Tibial nerve (tissue), 4 donors: ENCODE results near the gene DLG5. TPM values are rescaled to one million over a fixed set of nuclear protein-coding genes. Genes with fewer than 3 reads are reported as not detected.

Source experiments
- DNase-seq, 2 donors: peaks; one replicate each; pipeline ENCODE4 v3.0.0-alpha.2; 2019; ENCODE audit warnings: low spot score in 2 of 2
- H3K27ac ChIP-seq, 4 donors: fragments of 200-600 bp; sonication (generic) in 3 of 4; one replicate each; pipeline ENCODE4 v1.5.1; 2017 to 2019; ENCODE audit warnings: mild to moderate bottlenecking in 1 of 4
- H3K27me3 ChIP-seq, 2 donors: fragments of 200-600 bp; sonication (generic) in 1 of 2; one replicate each; pipeline versions ENCODE4 v1.5.1 to v1.6.0; 2017 to 2019
- H3K36me3 ChIP-seq, 3 donors: fragments of 200-600 bp; sonication (generic); one replicate each; pipeline ENCODE4 v1.5.1; 2018 to 2019
- H3K4me1 ChIP-seq, 4 donors: fragments of 200-600 bp; sonication (generic) in 3 of 4; one replicate each; pipeline ENCODE4 v1.5.1; 2017 to 2019
- H3K4me3 ChIP-seq, 4 donors: fragments of 200-600 bp; sonication (generic) in 3 of 4; one replicate each; pipeline ENCODE4 v1.5.1; 2017 to 2019; ENCODE audit warnings: mild to moderate bottlenecking in 1 of 4, moderate library complexity in 1 of 4
- H3K9me3 ChIP-seq, 4 donors: fragments of 200-600 bp; sonication (generic) in 3 of 4; one replicate each; pipeline ENCODE4 v1.5.1; 2017 to 2019
- EP300 ChIP-seq, 2 donors: sonication (generic); formaldehyde crosslinking; IDR thresholded peaks; one replicate each; pipeline ENCODE4 v1.6.1; 2017; ENCODE audit warnings: antibody characterized with exemption in 2 of 2, mild to moderate bottlenecking in 1 of 2
- POLR2A ChIP-seq, 2 donors: fragments of 450-650 bp; IDR thresholded peaks; one replicate each; pipeline ENCODE4 v1.6.1; 2017; ENCODE audit warnings: antibody characterized with exemption in 2 of 2, mild to moderate bottlenecking in 2 of 2, moderate library complexity in 2 of 2
- WGBS, 2 donors: methylation state at CpG; one replicate each; pipeline ENCODE4 v1.1.5; 2018; 5-methylcytosine and 5-hydroxymethylcytosine counted together
- total RNA-seq, 4 donors: library from RNA; depleted of rRNA; stranded (reverse); fragments of >200 nt; gene quantifications; one replicate each; pipeline ENCODE4 v1.1.0, GENCODE V29; 2016
- TF ChIP-seq, protein P1 (sequence below), 5 experiments: fragments of 200-600 bp in 3 of 5; fragments of 450-650 bp in 2 of 5; sonication (generic) in 3 of 5; IDR thresholded peaks; one replicate each; pipeline ENCODE4 v1.5.1; 2016 to 2019; ENCODE audit warnings: antibody characterized with exemption in 5 of 5, mild to moderate bottlenecking in 3 of 5, moderate library complexity in 2 of 5

Gene DLG5
- total RNA-seq, 4 donors from 2014 or later = 33.0 to 47.7 (median 40.8) TPM

DNA sequence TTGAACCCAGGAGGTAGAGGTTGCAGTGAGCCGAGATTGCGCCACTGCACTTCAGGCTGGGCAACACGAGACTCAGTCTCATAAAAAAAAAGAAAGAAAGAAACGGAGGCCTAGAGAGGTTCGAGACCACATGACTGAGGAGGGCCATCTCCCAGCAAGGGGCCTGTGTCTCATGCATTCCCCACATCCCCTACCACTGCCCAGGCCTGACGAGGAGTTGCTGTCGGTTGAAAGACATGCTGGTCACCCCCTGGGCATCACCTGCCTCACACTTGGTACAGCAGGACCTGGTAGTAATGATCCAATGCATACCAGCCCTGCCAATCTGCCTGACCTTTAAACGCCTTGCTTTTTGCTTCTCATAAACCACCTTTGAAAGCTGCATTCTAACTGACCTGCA, 85.9 kb downstream of the DLG5 start:
- Histone ChIP-seq H3K4me3 (no peak overlapping the region), H3K27ac (no peak overlapping the region), H3K36me3 (peaks cover 0 to 80% (median 12%) of the 10 kb centered on the region in 3 donors), H3K27me3 (no peaks in the 10 kb centered on the region), H3K4me1 (peaks cover 0 to 13% (median 0%) of the 10 kb centered on the region in 4 donors), H3K9me3 (no peaks in the 10 kb centered on the region)
- TF ChIP-seq, protein P1, sequence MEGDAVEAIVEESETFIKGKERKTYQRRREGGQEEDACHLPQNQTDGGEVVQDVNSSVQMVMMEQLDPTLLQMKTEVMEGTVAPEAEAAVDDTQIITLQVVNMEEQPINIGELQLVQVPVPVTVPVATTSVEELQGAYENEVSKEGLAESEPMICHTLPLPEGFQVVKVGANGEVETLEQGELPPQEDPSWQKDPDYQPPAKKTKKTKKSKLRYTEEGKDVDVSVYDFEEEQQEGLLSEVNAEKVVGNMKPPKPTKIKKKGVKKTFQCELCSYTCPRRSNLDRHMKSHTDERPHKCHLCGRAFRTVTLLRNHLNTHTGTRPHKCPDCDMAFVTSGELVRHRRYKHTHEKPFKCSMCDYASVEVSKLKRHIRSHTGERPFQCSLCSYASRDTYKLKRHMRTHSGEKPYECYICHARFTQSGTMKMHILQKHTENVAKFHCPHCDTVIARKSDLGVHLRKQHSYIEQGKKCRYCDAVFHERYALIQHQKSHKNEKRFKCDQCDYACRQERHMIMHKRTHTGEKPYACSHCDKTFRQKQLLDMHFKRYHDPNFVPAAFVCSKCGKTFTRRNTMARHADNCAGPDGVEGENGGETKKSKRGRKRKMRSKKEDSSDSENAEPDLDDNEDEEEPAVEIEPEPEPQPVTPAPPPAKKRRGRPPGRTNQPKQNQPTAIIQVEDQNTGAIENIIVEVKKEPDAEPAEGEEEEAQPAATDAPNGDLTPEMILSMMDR (IDR thresholded peaks at IDR 0.05) = no peak
- TF ChIP-seq POLR2A (IDR thresholded peaks at IDR 0.05) (no peak), EP300 (IDR thresholded peaks at IDR 0.05) (no peak)
- DNase-seq = no peak
- 87 to 88% methylated on average over 8 of the region's 8 CpGs for WGBS, 2 donors

DNA sequence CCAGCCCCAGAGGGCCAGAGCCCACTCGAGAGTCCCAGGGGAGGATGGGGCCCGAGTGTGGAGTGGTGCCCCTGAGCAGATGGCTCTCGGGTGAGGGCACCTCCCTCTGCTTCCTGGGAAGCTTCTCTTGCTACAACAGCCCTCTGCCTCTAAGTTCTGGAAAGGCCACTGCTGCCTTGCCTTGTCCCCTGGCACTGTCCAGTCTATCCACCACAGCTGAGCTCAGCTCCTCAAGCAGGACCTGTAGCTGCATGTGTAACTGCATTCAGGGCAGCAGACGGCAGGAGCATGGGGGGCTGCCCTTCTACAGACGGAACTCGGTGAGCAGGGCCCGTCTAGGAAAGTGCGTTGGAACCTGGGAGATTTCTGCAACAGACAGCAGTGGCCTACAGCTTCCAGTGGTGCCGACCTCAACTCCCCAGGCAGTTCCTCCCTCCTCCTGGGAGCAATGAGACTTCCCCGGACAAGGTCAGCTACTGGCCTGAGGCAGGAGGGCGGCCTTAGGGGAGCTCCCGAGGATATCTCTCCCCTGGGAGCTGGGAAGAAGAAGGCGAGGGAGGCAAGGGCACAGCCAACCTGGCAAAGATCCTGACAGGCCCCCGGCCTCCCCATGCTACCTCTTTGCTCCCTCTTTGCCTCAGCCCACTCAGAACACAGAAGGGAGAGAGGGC, 88.5 kb downstream of the DLG5 start:
- DNase-seq = no peak
- Histone ChIP-seq H3K27me3 (no peaks in the 10 kb centered on the region), H3K27ac (no peak overlapping the region), H3K9me3 (no peaks in the 10 kb centered on the region), H3K4me1 (peaks cover 0 to 13% (median 0%) of the 10 kb centered on the region in 4 donors), H3K4me3 (no peak overlapping the region), H3K36me3 (peaks cover 0 to 84% (median 12%) of the 10 kb centered on the region in 3 donors)
- no peak for TF ChIP-seq POLR2A (IDR thresholded peaks at IDR 0.05)
- TF ChIP-seq, protein P1 (IDR thresholded peaks at IDR 0.05) = no peak
- TF ChIP-seq EP300 (IDR thresholded peaks at IDR 0.05) = no peak
- WGBS, 2 donors = 41 to 53% methylated on average over 7 to 13 of the region's 14 CpGs

DNA sequence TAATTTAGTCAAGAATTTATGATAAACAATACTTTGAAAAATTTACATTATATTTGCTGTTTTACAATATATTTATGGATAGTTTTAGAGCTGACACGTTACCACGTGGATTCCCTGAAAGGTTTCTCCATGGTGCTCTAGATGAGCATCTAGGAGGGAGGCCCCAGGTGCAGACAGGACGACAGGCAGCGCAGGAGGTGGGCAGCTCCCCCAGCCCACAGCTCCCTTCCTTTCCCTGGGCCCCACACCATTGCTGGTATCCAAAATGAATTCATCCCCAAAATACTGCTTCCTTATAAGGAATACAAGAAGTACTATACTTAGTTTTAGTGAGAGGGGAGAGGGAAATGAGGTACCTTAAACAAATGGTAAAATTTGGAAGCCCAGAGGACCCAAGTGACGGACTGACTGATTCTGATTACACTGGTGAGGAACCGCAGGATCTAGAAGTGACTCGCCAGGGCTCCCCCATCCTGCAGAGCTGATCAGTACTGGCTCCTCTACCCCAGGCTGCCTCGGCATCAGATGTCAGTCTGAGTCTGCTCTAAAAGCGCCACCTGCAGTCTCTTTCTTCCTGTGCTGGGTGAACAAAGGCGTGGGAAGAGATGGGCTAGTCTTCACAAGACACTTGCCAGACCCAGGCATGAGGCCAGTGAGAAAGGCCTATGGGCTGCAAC, 89.2 kb downstream of the DLG5 start:
- TF ChIP-seq, protein P1 (IDR thresholded peaks at IDR 0.05) = no peak
- no peak for TF ChIP-seq POLR2A (IDR thresholded peaks at IDR 0.05)
- no peak for TF ChIP-seq EP300 (IDR thresholded peaks at IDR 0.05)
- 82 to 83% methylated on average over 10 of the region's 10 CpGs for WGBS, 2 donors
- H3K36me3 ChIP-seq = peaks cover 0 to 84% (median 12%) of the 10 kb centered on the region in 3 donors
- peaks cover 0 to 13% (median 0%) of the 10 kb centered on the region in 4 donors for H3K4me1 ChIP-seq
- DNase-seq = peak in 1 of 2 donors; percentile 10
- H3K9me3 ChIP-seq = no peaks in the 10 kb centered on the region
- no peak overlapping the region for H3K4me3 ChIP-seq
- H3K27me3 ChIP-seq = no peaks in the 10 kb centered on the region
- H3K27ac ChIP-seq = no peak overlapping the region

DNA sequence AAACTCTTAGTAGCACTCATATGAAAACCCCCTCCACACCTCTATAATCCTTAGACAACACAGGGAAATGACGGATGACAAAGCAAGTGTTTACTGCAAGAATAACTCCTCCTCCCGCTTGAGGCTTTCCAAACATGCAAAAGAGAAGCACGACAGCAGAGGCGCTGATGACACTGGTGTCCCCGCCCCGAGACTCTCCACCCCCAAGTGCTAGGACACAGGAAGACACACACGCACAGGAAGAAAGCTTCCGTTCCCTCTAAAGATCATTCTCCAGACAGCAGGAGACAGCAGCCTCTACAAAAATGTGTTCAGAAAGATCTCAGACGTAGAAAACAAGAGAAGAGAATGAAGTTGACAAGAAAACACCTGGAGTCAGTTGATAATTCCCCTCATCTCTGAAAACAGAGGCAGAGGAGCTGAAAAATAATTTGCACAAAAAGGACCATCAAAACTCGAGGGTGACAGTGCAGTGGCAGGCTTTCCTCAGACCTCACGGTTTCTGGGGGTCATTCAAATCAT, 90.2 kb downstream of the DLG5 start:
- WGBS, 2 donors = 52 to 58% methylated on average over 11 of the region's 11 CpGs
- H3K9me3 ChIP-seq = no peaks in the 10 kb centered on the region
- H3K27me3 ChIP-seq = no peaks in the 10 kb centered on the region
- no peak overlapping the region for H3K4me3 ChIP-seq
- TF ChIP-seq EP300 (IDR thresholded peaks at IDR 0.05) = peak in 1 of 2 donors; percentile 37
- TF ChIP-seq, protein P1 (IDR thresholded peaks at IDR 0.05) = no peak
- TF ChIP-seq POLR2A (IDR thresholded peaks at IDR 0.05) = peak in 1 of 2 donors; percentile 12
- H3K4me1 ChIP-seq = peaks cover 0 to 13% (median 0%) of the 10 kb centered on the region in 4 donors
- H3K36me3 ChIP-seq = peaks cover 0 to 84% (median 10%) of the 10 kb centered on the region in 3 donors
- peak; percentile 23 to 46 for DNase-seq
- peak overlapping the region in 1 of 4 donors; percentile 20 for H3K27ac ChIP-seq

DNA sequence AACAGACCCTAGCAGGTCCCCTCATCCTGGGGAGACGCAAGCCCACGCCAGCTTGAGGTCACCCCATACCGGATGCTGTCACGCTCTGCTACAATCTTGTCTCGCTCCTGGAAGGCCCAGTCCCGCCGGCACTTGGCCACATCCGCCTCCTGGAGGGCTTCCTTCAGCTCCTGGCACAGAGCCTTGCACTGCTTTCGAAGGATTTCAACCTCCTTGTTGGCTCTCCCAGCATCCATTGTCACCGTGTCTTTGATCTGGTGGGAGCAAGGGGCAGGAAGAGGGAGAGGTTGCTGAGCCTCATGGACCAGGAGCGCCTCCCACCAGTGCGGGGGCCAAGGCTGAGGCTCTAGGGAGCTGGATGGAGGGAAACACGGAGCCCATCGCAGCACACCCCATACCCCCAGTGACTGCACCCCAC, 90.9 kb downstream of the DLG5 start:
- Histone ChIP-seq H3K27me3 (no peaks in the 10 kb centered on the region), H3K36me3 (peaks cover 0 to 83% (median 3%) of the 10 kb centered on the region in 3 donors), H3K4me3 (no peak overlapping the region), H3K4me1 (peaks cover 0 to 13% (median 0%) of the 10 kb centered on the region in 4 donors), H3K9me3 (no peaks in the 10 kb centered on the region), H3K27ac (peak overlapping the region in 1 of 4 donors; percentile 2)
- 77 to 83% methylated on average over 14 of the region's 14 CpGs for WGBS, 2 donors
- DNase-seq = no peak
- TF ChIP-seq POLR2A (IDR thresholded peaks at IDR 0.05) (no peak), EP300 (IDR thresholded peaks at IDR 0.05) (no peak)
- TF ChIP-seq, protein P1 (IDR thresholded peaks at IDR 0.05) = no peak
